Raji (cell line): ENCODE data around the gene PKNOX2.

Experiments
- POLR2A ChIP-seq: IDR thresholded peaks from 2 replicates; pipeline ENCODE4 v1.6.1; 2011; ENCODE audit warnings: low read depth, low read length, control low read depth; ENCODE audit not compliant: insufficient read depth

PKNOX2 gene

DNA sequence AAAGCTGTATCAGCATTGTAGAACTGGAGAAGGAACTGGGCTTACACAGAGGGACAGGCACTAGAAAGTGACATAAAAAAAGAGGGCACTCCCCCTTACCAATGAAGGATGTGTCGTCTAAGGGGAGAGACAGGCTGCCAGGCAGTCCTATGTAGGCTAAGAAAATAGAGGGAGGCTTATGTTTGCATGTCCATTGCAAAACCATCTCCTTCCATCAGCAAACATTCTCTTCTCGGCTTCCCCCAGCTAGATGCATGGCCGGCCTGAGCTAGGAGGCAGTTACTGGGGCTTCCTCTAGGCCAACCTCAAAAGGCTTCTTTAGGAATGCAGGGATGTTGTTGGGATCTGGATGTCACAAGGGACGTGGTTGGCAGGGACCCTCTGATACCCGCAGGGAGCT, 139.1 kb downstream of the PKNOX2 start:
- TF ChIP-seq POLR2A, result no peak

DNA sequence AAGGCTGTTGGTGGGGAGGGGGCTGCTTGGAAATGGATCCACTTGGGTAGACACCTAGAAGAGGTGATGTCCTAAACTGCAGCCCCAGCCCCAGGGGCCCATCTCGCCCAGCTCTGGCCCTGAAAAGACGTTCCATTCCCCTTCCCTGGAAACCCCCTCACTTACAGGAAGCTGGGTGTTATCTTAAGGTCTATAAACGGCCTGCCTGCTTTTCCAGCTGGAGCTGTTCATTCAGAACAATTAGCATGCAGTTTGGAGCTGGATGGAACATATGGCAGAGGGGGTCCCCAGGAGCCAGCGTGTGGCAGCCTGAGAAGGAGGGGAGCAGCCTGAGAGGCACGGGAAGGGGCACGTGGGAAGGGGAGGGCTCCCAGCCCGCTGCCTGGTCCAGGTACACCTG, 139.6 kb downstream of the PKNOX2 start:
- no peak for TF ChIP-seq POLR2A

DNA sequence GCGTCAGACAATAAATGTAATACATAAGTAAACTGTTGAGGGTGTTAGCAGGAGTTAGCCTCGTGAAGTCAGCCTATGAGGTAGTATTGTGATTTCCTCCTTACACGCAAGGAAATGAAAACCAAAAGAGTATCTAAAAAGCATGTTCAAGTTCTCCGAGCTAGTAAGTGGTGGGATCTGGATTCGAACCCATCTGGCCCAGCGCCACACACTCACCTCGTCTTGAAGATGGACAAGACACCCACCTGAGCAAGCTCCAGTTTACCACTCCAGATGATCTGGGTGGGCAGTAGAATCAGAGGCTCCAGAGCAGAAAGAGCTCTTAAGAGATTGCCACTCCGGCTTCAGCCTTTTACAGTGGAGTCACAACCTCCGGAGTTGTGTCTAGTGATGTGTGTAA, 140.3 kb downstream of the PKNOX2 start:
- no peak for TF ChIP-seq POLR2A

DNA sequence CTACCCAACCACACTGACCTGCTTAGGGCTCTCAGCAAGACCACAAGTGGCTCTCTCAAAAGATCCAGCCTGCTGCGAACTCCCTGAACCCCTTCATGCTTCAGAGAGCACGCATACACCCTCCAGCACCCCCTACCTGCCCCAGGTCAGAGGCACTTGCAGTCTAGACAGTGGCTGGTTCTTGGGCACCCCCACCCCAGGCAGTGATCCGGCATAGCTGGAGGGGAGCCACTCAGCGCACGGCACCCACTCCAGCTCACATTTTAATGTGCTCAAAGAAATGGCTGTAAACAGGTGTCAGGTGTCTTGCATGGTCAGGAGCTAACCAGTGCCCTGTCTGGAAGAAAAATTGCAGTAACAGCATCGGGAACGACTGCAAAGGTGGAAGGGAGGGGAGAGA, 140.8 kb downstream of the PKNOX2 start:
- no peak for TF ChIP-seq POLR2A

DNA sequence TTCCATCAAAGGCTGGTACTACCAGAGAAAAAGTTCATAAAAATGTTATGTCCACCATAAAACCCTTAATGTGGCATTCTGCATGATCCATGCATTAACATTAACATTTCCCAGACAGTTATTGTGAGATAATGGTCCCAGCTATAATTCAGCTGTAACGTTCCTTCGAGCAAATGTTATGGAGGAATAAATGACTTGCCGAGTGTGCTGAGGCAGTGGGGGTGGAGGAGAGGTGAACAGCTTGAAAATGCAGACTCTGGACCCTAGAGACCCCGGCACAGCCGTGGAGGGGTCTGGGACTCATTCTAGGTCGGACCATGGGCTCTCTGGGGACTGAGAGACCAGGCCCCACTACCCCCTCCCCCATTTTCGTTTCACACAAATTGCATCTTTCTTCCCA, 141.9 kb downstream of the PKNOX2 start:
- TF ChIP-seq POLR2A, result no peak

DNA sequence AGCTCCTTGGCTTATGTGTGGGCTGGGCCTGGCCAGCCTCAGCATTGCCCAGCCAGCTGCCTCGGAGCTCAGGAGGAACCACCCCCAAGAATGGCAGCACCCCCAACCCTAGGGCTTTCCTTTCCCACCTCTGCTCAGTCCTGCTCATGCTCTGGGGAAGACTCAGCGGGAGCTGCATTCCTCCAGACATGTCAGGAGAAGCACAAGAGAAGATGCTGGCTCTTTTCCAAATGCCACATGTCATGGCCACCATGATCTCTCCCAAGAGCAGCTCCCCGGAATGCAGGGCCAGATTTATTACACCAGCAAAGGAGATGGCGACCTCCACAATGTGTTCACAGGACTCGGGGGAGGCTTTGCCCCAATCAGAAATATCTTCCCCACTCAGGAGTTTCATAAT, 143.7 kb downstream of the PKNOX2 start:
- no peak for TF ChIP-seq POLR2A

DNA sequence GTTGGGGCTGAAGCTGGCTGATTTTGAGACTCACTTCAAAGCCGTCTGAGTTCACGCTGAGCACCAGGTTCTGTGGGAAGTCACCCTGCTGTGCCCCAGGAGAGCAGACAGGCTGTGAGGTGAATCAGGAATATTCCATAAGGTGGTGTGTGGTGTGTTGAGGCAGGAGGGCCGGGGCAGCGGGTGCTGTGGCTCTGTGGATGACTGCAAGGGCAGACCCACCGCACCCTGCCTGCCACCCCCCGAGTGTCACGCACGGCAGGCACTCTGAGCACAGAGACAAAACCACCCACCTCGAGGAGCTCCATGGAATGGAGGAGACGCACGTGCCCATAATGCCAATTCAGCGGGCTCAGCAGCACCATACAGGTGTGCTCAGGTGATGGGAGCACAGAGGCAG, 147.8 kb downstream of the PKNOX2 start:
- no peak for TF ChIP-seq POLR2A

DNA sequence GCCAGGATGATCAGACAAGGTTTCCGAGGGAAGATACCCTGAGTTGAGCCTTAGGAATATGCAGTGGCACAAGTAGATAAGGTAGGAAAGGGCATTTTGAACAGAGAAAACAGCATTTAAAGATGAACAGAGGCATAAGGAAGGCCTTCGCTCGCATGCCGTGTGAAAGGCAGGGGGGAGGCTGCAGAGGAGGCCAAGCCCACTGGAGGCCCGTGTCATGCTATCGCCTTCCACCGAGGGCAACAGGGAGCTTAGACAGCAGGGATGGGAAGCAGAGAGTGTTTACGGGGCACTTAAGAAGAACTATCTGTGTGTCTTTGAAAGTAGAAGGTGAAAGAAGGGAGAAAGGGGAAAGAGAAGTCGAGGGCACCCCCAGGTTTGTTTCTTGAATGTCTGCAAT, 148.3 kb downstream of the PKNOX2 start:
- TF ChIP-seq POLR2A, result no peak

DNA sequence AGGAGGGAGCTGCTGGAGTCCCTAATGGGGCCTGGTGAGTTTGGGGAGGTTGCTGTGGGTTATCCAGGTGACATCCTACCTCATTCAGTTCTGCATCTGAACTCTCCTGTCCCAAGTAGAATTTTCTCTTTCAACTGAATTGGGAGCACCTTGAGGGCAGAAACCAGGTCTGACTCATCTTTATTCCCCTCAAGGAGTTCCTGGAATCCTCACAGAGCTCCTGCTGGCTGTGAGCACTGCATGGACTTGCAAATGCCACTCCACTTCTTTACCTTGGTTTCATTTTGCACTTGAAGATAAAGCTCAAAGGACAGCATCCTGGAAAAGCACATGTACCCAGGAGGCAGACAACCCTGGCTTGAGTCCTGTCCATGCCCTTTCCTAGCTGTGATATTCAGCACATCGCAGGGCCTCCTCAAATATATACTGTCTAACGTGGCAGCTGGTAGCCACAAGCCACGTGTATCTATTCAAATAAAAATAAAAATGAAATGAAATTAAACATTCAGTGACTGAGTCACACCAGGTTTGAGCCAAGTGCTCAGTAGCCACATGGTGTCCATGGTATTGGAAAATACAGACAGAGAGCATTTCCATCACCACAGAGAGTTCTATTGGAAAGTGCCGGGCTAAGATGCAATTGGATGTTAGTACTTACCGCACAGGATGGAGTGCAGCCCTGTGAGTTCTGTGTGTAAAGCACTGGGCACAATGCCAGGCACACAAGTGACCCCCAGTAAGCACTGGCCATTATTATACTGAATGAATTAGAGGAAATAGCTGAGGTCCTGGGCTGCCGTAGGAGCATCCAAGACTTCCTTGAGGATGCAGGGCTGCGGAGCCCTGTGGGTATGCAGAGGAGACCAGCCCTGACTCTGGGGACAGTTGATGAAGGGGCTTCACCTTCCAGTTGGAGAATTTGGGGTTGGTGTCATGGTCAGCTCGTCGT, 149.0 kb downstream of the PKNOX2 start:
- TF ChIP-seq POLR2A, result no peak

DNA sequence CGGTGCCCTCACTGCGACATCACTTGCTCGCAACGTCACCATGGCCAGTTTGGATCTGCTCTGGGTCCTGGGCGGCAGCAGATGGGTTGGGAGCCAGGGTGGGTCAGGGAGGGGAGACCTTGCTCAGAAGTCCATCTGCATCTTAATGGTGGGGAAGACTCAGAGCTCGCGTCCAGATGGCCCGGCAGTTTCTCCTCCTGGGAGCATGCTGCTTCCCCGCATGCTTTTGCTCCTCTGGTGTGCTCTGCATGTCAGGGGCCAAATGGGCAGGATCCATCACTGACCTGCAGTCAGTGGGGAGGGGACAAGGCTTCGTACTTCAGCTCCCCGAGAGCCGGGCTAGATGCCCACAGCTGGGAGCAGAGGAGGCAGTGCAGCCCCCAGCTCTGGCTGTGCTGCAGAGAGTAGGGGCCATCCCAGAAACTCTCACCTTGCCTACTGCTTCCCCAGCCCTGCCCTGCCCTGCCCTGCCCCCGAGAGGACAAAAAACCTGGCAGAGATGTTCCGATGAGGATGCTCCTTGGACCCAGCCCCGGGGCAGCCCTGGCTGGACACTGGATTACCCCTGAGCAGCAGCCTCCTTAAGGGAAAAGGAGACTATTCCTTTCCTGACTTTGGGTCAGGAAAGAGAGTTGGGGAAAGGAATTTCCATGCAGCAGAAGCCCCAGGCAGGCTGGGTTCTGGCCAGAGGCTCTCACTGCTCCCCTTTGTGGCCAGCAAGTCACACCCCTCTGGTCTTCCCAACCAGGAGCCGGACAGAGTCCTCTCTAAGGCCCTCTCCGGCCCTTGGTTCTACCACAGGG, 149.9 kb downstream of the PKNOX2 start:
- no peak for TF ChIP-seq POLR2A

DNA sequence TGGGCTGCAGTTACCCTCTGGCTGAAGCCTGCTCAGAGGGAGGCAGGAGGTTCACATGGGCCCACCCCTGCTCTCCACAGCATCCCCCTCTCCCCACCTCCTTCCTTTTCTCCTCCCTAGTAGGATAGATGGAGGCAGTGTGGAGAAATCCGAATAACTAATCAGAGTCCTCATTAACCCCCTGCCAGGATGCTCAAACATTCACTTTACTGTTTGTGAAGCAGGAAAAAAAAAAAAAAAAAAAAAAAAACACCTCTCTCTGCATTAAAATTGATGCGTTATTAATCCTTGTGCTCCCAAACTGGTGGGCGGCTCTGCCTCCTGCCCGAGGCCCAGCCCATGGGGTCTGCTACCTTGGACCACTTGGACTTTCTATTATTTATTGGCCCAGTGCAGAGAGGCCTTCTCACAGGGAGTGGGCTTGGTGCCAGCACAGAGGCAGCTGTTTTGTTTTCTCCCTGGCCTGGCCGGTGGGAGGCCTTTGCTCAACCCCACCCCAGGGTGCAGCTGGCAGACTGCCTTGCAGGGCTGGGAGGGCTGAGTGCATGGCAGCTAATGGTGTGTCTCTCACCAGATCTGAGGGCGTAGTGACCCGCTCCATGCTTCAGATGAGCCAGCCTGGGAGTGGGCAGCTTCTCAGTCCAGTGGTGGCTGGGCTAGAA, 150.7 kb downstream of the PKNOX2 start:
- TF ChIP-seq POLR2A, result no peak

DNA sequence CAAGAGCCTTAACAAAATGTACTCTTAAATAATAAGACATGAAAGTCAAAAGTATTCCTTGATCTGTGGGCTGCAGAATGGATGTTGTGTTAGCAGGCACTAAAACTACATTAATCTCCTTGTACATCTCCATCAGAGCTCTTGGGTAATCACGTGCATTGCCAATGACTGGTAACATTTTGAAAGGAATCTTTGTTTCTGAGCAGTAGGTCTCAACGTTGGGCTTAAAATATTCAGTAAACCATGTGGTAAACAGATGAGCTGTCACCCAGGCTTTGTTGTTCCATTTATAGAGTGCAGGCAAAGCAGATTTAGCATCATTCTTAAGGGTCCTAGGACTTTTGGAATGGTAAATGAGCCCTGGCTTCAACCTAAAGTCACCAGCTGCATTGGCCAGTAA, 152.9 kb downstream of the PKNOX2 start:
- TF ChIP-seq POLR2A, result no peak

DNA sequence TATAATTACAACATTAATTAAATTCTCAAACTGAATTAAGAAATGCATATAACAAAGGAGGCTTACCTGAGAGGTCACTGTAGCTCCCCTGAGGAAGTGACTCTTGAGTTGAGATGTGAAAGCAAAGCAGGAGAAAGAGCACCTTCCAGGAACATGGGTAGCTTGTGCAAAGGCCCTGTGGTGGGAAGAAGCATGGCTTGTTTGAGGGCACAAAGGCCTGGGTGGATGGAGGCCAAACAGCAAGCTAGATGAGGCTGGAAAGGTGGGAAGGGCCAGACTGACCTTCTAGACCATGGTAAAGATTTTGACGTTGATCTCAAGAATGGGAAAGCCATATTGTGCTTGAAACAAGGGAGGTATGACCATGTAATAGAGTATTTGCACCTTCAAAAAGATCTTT, 155.1 kb downstream of the PKNOX2 start:
- no peak for TF ChIP-seq POLR2A

DNA sequence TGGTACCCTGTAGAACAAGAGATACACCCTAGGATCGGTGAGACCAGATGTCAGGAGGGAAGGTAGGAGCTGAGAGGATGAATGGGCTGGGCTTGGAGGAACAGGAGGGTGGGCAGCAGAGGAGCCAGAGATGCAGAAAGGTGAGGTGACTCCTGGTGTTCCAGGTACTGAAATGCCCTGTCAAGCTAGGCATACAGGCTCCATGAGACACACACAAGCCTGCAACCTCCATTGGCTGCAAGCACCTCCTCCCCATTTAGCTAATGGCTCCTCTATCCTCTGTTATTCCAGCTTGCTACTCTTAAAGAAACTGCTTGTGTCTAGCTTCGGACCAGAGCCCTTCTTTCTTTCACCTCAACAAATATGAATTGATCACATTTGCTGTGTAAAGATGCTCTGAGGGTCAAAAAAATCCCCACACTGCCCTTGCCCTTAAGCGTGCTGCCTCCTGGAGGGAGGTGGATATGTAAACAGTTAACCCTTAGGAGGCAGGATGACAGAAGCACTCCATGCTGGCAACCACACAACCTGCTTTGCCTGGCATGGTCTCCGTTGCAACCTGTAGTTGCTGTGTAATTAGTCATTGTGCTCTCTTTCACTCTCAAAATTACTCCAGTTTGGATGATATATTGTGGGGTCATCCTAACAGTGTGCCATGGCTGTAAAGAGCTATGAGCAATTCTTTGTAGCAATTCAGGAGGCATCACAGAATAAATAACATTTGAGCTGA, 156.0 kb downstream of the PKNOX2 start:
- no peak for TF ChIP-seq POLR2A

DNA sequence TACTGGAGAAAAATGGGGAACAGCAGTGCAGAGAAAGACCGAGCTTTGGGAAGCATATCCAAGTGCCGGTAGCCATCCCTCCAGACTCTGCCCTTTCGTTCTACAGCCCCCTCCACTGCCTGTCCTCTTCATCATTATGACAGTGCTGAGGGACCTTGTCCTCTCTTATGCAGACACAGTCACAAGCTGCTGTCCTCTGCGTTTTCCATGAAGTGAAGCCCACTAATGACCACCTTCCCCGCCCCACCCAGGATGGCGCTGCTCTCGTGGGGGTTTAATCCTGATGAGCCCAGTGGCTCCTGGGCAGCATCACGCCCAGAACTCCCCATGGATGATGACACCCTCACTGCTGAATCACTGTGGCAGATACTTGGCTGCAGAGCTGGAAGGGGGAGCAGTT, 157.7 kb downstream of the PKNOX2 start:
- no peak for TF ChIP-seq POLR2A

DNA sequence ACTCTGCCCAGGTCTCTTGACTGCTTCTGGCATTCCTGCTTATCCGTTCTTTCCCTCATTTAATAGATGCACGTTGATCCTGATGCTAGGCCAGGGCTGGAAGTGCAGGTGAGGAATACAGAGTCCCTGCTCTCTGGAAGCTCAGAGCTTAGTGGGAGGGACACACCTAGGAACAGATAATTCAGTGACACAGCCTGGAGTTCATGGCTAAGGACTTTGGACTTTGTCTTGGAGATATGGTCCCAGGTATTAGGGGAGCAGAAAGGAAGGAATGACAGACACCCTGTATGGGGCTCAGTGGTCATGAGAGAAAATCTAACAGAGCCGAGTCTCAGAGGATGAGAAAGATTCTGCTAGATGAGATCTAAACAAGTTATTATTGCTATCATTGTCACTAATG, 160.6 kb downstream of the PKNOX2 start:
- no peak for TF ChIP-seq POLR2A

DNA sequence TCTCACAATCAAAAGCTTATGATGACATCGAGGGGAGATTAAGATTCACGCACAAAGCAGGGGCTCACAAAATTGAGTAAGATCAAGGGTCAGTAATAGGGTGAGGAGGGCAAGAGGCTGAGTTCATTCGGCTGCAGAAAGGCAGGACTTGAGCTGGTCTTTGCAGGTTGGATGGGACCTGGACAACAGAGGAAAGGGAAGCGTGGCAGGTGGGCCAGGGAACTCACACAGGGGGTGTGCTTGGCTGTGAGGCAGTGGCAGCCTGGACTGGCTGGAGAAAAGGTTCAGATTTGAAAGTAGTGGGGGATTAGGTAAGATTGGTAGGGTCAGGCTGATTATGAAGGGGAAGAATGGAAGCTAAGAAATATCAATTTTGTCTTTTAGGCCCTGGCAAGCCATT, 161.6 kb downstream of the PKNOX2 start:
- no peak for TF ChIP-seq POLR2A
